HUES48 (cell line): ENCODE results near the gene RGS11.

ENCODE experiments used
- H3K27ac ChIP-seq: one replicate; pipeline ENCODE4 v1.7.0; 2013; ENCODE audit warnings: low read depth, low read length, inconsistent platforms
- H3K27me3 ChIP-seq: 2 replicates; pipeline ENCODE4 v1.6.1; 2013; ENCODE audit warnings: mild to moderate bottlenecking, low read length; ENCODE audit not compliant: control insufficient read depth, insufficient read depth
- H3K36me3 ChIP-seq: 2 replicates; pipeline ENCODE4 v1.6.1; 2013; ENCODE audit warnings: low read length; ENCODE audit not compliant: control insufficient read depth, insufficient read depth
- H3K4me1 ChIP-seq: 2 replicates; pipeline ENCODE4 v1.6.1; 2013; ENCODE audit warnings: mild to moderate bottlenecking, low read length; ENCODE audit not compliant: control insufficient read depth, insufficient read depth
- H3K4me3 ChIP-seq: 2 replicates; pipeline ENCODE4 v1.5.1; 2013; ENCODE audit warnings: mild to moderate bottlenecking, low read depth, low read length
- H3K9ac ChIP-seq: 2 replicates; pipeline ENCODE4 v1.6.1; 2013; ENCODE audit warnings: mild to moderate bottlenecking, low read depth, low read length, moderate library complexity
- H3K9me3 ChIP-seq: 2 replicates; pipeline ENCODE4 v1.6.1; 2013; ENCODE audit warnings: low read length; ENCODE audit not compliant: control insufficient read depth, insufficient read depth

The RGS11 gene

DNA sequence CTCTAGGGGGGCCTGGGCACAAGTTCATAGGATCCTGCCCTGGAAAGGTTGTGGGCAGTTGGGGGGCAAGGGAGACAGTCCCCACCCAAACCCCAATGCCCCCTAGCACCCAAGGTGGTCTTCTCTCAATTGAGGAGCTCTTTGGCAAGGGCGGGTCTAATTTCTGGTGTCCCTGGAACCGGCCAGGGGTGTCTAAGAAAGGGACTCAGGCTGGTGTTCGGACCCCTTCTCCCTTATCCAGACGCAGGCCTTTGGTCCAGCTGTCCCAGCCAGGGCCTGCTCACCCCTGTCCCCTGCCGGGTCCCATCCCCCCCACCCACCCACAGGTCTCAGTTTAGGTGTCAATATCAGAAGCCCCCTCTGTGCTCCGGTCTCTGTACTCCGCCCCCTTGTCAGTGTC lies 3.8 kb upstream of the RGS11 start:
- no peaks in the 10 kb centered on the region for H3K9me3 ChIP-seq
- no peak overlapping the region for H3K9ac ChIP-seq
- no peak overlapping the region for H3K27ac ChIP-seq
- peaks cover 44% of the 10 kb centered on the region for H3K27me3 ChIP-seq
- H3K36me3 ChIP-seq, result no peaks in the 10 kb centered on the region
- no peak overlapping the region for H3K4me3 ChIP-seq
- H3K4me1 ChIP-seq, result no peaks in the 10 kb centered on the region

DNA sequence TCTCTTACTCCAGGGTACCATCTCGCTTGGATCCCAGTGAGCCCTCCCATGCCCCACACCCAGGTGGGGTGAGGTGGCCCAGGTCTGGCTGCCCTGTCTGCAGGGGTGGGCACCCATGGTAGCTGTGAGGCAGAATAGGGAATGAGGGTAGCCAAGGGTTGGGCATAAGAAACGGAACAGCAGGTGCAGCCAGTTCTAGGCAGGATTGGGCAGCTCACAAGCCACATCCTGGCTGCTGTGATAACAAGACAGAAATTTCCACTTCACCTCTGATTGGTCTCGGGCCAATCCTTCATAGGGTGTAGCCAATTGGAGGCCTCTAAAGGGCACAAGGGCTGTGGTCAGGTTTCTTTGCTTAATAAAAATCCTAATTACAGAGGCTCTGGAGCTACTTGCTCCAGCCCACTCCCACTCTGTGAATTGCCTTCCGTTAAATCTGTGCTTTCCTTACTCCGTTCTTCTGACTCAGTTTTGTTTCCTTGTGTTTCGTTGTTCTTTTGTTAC lies 3.2 kb upstream of the RGS11 start:
- no peaks in the 10 kb centered on the region for H3K9me3 ChIP-seq
- H3K27ac ChIP-seq, result no peak overlapping the region
- H3K27me3 ChIP-seq, result peaks cover 49% of the 10 kb centered on the region
- no peak overlapping the region for H3K9ac ChIP-seq
- no peak overlapping the region for H3K4me3 ChIP-seq
- no peaks in the 10 kb centered on the region for H3K4me1 ChIP-seq
- no peaks in the 10 kb centered on the region for H3K36me3 ChIP-seq

- Histone ChIP-seq H3K4me3 (no peak overlapping the region), H3K27ac (no peak overlapping the region), H3K27me3 (peaks cover 45% of the 10 kb centered on the region), H3K9me3 (no peaks in the 10 kb centered on the region), H3K9ac (no peak overlapping the region), H3K36me3 (no peaks in the 10 kb centered on the region), H3K4me1 (no peaks in the 10 kb centered on the region)
These were observed 808 bp upstream of the RGS11 start for GRCh38 chr16:276426-277077.

DNA sequence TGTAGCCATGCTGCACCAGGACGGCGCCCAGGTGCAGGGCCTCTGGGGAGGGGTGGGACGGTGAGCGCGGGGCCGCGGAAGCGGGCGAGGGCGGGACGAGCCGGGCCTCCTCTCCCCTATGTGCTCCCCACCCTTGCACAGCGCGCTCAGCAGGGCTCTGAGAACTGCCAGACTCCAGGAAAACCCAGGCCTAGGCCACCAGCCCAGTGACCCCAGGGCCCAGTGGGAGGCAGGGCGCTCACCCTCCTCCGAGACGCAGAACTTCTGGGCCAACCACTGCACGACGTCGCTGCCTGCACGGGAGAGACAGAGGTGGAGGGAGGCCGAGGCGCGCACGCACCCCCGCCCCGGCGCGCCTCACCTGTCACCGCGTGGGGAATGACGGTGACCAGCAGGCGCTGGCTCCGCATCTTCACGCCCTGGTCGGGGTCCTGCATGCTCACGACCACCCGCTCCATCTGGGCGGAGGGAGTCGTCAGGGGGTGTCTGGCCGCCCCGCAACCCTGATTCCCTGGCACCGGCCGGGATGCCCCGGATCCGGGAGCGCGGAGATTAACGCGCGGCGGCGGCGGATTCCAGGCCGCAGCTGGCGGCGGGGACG lies 603 bp downstream of the RGS11 start:
- Histone ChIP-seq H3K27me3 (peaks cover 34% of the 10 kb centered on the region), H3K4me3 (peak overlapping the region; percentile 65), H3K27ac (no peak overlapping the region), H3K36me3 (no peaks in the 10 kb centered on the region), H3K9ac (no peak overlapping the region), H3K9me3 (no peaks in the 10 kb centered on the region), H3K4me1 (no peaks in the 10 kb centered on the region)

DNA sequence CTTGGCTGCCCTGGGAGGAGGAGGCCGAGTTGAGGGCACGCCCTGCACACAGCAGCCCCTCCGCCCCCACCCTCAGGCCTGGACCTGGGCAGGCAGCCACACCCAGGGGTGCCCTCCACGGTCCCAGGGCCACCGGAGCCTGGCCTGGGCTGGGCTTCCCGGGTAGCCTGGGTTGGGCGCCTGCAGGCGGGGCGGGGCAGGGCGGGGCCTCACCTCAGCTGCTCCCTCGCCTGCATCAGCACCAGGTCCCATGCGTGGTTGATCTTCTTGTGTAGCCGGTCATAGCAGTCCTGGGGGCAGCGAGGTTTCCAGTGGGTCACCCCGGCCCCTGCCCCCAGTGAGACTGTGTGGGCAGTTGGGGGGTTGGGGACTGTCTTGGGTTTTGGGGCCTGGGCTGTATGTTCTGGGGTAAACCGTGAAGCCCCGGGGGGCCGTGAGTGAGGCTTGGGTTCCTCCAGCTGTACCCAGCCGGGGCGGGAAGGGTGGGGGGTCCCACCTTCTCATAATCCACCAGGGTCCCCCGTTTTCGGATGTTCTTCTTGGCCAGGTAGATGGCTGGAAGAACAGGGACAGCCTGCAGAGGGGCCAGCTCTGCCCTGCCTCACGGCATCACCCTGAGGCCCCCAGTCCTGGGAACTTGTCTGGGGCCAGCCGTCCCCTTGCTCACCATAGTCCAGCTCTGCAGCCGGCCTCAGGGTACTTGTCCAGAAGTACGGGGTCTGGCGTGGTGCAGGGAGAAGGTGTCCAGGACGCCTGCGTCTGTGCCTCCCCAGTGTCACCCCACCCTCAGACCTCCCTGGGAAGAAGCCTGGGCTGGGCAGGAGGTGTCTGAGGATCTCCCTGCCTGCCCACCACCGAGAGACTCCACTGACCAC lies 2.0 kb downstream of the RGS11 start:
- no peaks in the 10 kb centered on the region for H3K9me3 ChIP-seq
- H3K36me3 ChIP-seq, result no peaks in the 10 kb centered on the region
- H3K27me3 ChIP-seq, result peaks cover 23% of the 10 kb centered on the region
- no peak overlapping the region for H3K27ac ChIP-seq
- H3K4me3 ChIP-seq, result no peak overlapping the region
- no peaks in the 10 kb centered on the region for H3K4me1 ChIP-seq
- no peak overlapping the region for H3K9ac ChIP-seq

DNA sequence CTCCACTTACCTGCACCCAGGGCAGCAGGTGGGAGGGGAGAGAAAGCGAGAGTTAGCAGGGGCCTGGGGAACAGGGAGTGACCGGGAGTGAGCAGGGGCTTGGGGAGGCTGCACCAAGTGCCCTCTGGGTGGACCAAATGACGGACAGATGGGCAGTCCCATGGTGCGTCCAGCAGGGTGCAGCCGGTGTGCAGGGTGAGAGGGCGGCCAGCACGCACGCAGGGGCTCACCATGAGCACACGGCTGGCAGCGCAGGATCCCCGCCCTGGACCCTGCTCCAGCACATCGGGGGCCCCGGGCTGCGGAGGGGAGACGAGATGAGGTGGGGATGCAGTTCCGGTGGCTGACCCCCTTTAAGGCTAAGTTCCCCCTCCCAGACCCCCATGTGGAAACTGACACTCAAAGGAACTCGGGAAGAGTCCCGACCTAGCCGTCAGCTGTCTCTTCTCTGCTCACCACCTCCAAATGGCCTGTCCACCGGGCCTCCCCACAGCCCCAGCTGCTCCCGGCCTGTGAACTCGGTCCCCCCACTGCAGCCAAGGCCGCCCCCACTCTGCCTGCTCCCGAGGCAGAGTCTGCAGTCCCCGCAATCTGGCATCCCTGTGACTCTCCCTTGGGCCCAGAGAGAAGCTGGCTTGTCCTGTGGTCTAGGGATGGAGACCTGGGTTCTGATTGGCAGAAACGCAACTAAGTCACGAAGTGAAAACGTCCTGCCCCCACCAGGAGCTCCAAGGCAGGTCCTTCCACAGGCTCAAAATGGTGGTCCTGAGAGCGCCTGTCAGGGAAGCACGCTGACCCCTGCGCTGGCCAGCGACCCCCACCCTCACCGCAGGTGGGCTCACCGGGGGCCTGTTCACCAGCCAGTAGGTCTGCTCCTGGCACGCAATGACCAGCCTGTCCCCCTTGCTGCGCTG lies 2.9 kb downstream of the RGS11 start:
- Histone ChIP-seq H3K9ac (no peak overlapping the region), H3K36me3 (no peaks in the 10 kb centered on the region), H3K4me3 (no peak overlapping the region), H3K4me1 (no peaks in the 10 kb centered on the region), H3K27me3 (peaks cover 23% of the 10 kb centered on the region), H3K9me3 (no peaks in the 10 kb centered on the region), H3K27ac (no peak overlapping the region)

GRCh38 chr16:270381-271255 lies 5.1 kb downstream of the RGS11 start:
- Histone ChIP-seq H3K9ac (no peak overlapping the region), H3K27ac (no peak overlapping the region), H3K4me1 (no peaks in the 10 kb centered on the region), H3K9me3 (no peaks in the 10 kb centered on the region), H3K27me3 (peaks cover 14% of the 10 kb centered on the region), H3K4me3 (no peak overlapping the region), H3K36me3 (no peaks in the 10 kb centered on the region)

GRCh38 chr16:269061-269796 lies 6.5 kb downstream of the RGS11 start:
- Histone ChIP-seq H3K4me1 (no peaks in the 10 kb centered on the region), H3K27me3 (peaks cover 2% of the 10 kb centered on the region; the same call in 1 of the 2 replicates), H3K9ac (no peak overlapping the region)

DNA sequence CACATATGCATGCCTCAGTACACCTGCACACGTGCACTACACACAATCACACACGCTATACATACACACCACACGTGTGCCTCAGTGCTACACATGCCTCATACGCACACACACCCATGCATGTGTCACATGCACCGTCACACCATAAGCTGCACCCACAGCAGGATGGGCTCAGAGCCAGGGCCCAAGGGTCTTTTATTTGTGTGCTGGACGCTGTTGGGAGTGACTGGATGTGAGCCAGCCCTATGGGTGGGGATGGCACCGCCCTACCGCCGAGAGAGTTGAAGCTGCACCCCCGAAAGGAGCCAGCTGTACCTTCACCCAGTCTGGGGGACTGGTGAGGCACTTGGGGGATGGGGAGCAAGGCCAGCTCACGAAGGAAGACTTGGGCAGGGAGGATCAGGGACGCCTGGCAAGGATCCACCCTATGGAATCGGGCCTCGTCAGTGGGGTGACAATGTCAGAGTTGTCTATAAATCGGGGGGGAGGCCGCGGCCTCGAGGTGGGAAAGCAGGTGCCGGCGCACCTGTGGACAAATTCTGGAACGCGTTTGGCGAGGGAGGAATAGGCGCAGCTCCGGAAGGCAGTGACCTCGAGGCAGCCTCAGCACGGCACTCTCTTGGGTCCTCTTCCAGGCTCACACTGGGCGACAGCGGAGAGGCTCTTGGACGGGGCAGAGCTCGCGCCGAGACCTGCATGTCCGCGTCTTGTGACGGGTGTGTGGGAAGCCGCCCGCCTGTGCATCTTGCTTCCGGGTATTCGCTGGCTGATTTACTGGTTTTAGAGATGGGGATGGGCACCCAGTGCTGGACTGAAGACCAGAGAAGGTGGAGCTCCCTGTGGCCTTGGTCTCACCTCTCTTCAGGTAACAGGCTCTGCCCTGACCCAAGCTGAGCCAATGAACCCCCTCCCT lies 7.3 kb downstream of the RGS11 start:
- Histone ChIP-seq H3K4me3 (no peak overlapping the region), H3K27ac (no peak overlapping the region), H3K9me3 (no peaks in the 10 kb centered on the region), H3K9ac (no peak overlapping the region), H3K4me1 (no peaks in the 10 kb centered on the region), H3K36me3 (peaks cover 6% of the 10 kb centered on the region; the same call in 1 of the 2 replicates), H3K27me3 (no peaks in the 10 kb centered on the region; the same call in 1 of the 2 replicates)

More at GRCh38 chr16:269061-269796, 6.5 kb downstream of the RGS11 start:
- peaks cover 6% of the 10 kb centered on the region; the same call in 1 of the 2 replicates for H3K36me3 ChIP-seq
- no peak overlapping the region for H3K4me3 ChIP-seq
- H3K27ac ChIP-seq, result no peak overlapping the region
- H3K9me3 ChIP-seq, result no peaks in the 10 kb centered on the region
